Right renal pelvis (tissue), 4 donors: ENCODE results near the gene CXXC1. TPM values are rescaled to one million over a fixed set of nuclear protein-coding genes. Genes with fewer than 3 reads are reported as not detected.
"Not testable (repeated sequence)": the region's sequence is repeated elsewhere in the genome, so short reads cannot be mapped to it uniquely, and the experiment has no call there.

ENCODE experiments used
- DNase-seq, 4 donors: peaks; one replicate each; pipeline ENCODE4 v3.0.0-alpha.2; 2013; ENCODE audit warnings: low read depth in 4 of 4, low spot score in 3 of 4, missing footprints in 1 of 4
- polyA plus RNA-seq, 4 donors: library from polyadenylated mRNA; unstranded; fragments of 120-200 nt; gene quantifications; one replicate each; pipeline ENCODE4 v1.2.1, GENCODE V29; 2013; ENCODE audit not compliant: insufficient read length in 4 of 4

CXXC1 gene
- polyA plus RNA-seq, 4 donors: 61.9 to 81.4 (median 72.1) TPM

GRCh38 chr18:50276452-50276851 lies 11.0 kb downstream of the CXXC1 start:
- no peak for DNase-seq

GRCh38 chr18:50275503-50276036 lies 11.9 kb downstream of the CXXC1 start:
- DNase-seq: no peak

- DNase-seq: no peak
Measured at GRCh38 chr18:50274941-50275340, 12.6 kb downstream of the CXXC1 start.

- DNase-seq: no peak
Measured at GRCh38 chr18:50274044-50274442, 13.4 kb downstream of the CXXC1 start.

GRCh38 chr18:50273203-50274043 lies 14.1 kb downstream of the CXXC1 start:
- no peak for DNase-seq

GRCh38 chr18:50272568-50272967 lies 14.9 kb downstream of the CXXC1 start:
- DNase-seq: no peak

- no peak for DNase-seq
Measured at GRCh38 chr18:50268022-50268747, 19.3 kb downstream of the CXXC1 start.

- DNase-seq: peak; percentile 78 to 85 (median 80)
Measured at GRCh38 chr18:50266248-50266704, 21.2 kb downstream of the CXXC1 start, which contains the start of gene CFAP53. TSS of gene CFAP53 (minus strand) at chr18:50266495. CDS start at chr18:50266404, 91 bp downstream.

GRCh38 chr18:50262977-50263376 lies 24.5 kb downstream of the CXXC1 start:
- DNase-seq: no peak

GRCh38 chr18:50250935-50251334 lies 36.6 kb downstream of the CXXC1 start:
- no peak for DNase-seq

GRCh38 chr18:50249576-50249975 lies 37.9 kb downstream of the CXXC1 start:
- no peak for DNase-seq

- no peak for DNase-seq
Measured at GRCh38 chr18:50247561-50247960, 39.9 kb downstream of the CXXC1 start.

GRCh38 chr18:50241768-50242167 lies 45.7 kb downstream of the CXXC1 start:
- DNase-seq: not testable (repeated sequence)

GRCh38 chr18:50240080-50240563 lies 47.4 kb downstream of the CXXC1 start:
- DNase-seq: no peak

- no peak for DNase-seq
Measured at GRCh38 chr18:50232419-50232818, 55.1 kb downstream of the CXXC1 start.

Other genes starting within 250 kb of the CXXC1 start
- gene MYO5B, start 92.5 kb downstream of the CXXC1 start, polyA plus RNA-seq: 10 to 100 TPM; 25.8 to 33.4 (median 27.5) TPM
- gene CFAP53, start 21.2 kb downstream of the CXXC1 start, polyA plus RNA-seq: 1 to 10 TPM; 2.5 to 3.9 (median 3.5) TPM
- 10 to 100 TPM; 60.6 to 71.2 (median 64.0) TPM for gene MBD1, start 6.2 kb downstream of the CXXC1 start, polyA plus RNA-seq
- gene SKA1, start 87.4 kb upstream of the CXXC1 start, polyA plus RNA-seq: 1 to 10 TPM; 6.1 to 8.3 (median 7.7) TPM